ENCODE measurements around the gene DENND1B.

Gene DENND1B

DNA sequence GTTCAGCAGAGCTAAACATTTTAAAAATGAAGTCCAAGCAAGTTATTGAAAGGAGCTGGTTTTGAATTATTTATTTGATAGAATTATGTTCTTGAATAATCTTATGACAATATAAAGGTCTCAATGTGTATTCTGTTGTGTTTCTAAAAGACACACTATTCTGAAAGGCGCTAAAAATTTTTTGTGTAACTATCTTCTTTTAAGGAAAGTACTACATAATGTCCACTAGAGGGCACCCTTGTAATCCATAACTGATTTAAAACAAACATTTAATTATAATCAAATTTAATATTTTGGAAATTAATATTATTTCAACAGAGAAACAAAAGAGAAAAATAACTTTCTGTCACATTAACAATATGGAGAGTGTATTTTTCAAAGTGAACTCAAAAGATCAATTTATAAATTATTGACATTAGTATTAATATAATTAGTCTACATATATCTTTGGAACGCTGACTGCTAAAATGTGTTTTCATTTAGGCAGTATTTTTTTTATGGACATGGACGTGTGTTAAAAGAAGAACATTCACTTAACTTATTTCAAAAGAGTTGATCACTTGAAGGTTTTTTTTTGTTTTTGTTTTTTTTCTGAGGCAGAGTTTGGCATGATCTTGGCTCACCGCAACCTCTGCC is 248.4 kb downstream of the DENND1B start:
- no peak for DNase-seq
- Histone ChIP-seq H3K9me3 (no peaks in the 10 kb centered on the region), H3K36me3 (no peaks in the 10 kb centered on the region), H3K4me1 (peaks cover 0 to 7% (median 1%) of the 10 kb centered on the region in 4 donors), H3K27ac (no peak overlapping the region), H3K27me3 (no peaks in the 10 kb centered on the region), H3K4me3 (no peak overlapping the region)
- TF ChIP-seq CTCF (IDR thresholded peaks at IDR 0.05) = peak; percentile 38 to 68
- intact Hi-C loops (cut with DNase I; ENCODE audit: low total_unique reads) = loop anchor here (5.0 kb wide), 1 partner anchor 395 kb away; no protein-coding TSS in a partner anchor

DNA sequence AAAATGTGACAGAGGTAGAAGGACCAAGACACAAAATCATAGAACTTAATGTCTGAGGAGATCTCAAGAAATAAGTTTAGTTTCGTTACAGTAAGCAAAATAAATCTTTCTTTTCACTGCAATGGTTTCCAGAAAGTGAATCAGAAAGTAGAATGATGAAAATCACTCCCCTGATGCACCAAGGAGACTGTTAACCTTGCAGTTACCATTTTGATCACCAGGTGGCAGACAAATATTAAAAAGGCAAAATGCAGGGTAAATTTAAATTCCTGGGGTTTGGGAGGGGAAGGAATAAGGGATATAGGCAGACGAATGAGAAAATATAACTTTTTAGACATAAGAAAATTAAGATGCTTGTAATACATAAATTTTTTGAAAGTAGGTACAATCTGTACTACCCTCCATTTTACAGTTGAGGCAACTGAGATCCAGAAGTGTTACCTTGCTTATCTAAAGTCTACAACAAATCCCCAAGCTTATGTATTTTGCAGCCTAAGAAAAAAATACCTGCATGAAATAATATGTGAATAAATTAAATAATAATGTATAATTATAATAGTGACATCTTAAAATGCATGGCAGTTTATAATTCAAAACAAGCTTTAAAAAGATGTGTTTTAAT is 254.1 kb downstream of the DENND1B start:
- TF ChIP-seq CTCF (IDR thresholded peaks at IDR 0.05) = peak; percentile 34 to 35
- no peak for DNase-seq
- Histone ChIP-seq H3K36me3 (no peaks in the 10 kb centered on the region), H3K4me1 (peaks cover 0 to 7% (median 2%) of the 10 kb centered on the region in 4 donors), H3K27me3 (no peaks in the 10 kb centered on the region), H3K4me3 (no peak overlapping the region), H3K27ac (no peak overlapping the region), H3K9me3 (no peaks in the 10 kb centered on the region)
- intact Hi-C loops (cut with DNase I; ENCODE audit: low total_unique reads) = no loop called here

- intact Hi-C loops (cut with DNase I; ENCODE audit: low total_unique reads) = no loop called here
These were observed 255.4 kb downstream of the DENND1B start for GRCh38 chr1:197519741-197520334.

GRCh38 chr1:197515421-197515820 is 259.9 kb downstream of the DENND1B start:
- H3K9me3 ChIP-seq = no peaks in the 10 kb centered on the region
- TF ChIP-seq CTCF (IDR thresholded peaks at IDR 0.05) = no peak
- intact Hi-C loops (cut with DNase I; ENCODE audit: low total_unique reads) = no loop called here

More at GRCh38 chr1:197519741-197520334, 255.4 kb downstream of the DENND1B start:
- Histone ChIP-seq H3K27ac (no peak overlapping the region), H3K36me3 (no peaks in the 10 kb centered on the region), H3K4me3 (no peak overlapping the region), H3K4me1 (peaks cover 0 to 7% (median 2%) of the 10 kb centered on the region in 4 donors), H3K9me3 (no peaks in the 10 kb centered on the region), H3K27me3 (no peaks in the 10 kb centered on the region)
- peak; percentile 13 to 14 for TF ChIP-seq CTCF (IDR thresholded peaks at IDR 0.05)
- DNase-seq = no peak

GRCh38 chr1:197510691-197511378 is 264.4 kb downstream of the DENND1B start:
- Histone ChIP-seq H3K4me1 (no peaks in the 10 kb centered on the region), H3K27me3 (no peaks in the 10 kb centered on the region), H3K9me3 (no peaks in the 10 kb centered on the region), H3K4me3 (no peak overlapping the region), H3K27ac (no peak overlapping the region), H3K36me3 (peaks cover 10 to 17% (median 17%) of the 10 kb centered on the region in 3 donors)
- DNase-seq = no peak
- TF ChIP-seq CTCF (IDR thresholded peaks at IDR 0.05) = no peak
- intact Hi-C loops (cut with DNase I; ENCODE audit: low total_unique reads) = no loop called here

More at GRCh38 chr1:197515421-197515820, 259.9 kb downstream of the DENND1B start:
- peaks cover 10 to 15% (median 11%) of the 10 kb centered on the region in 3 donors for H3K36me3 ChIP-seq
- H3K27me3 ChIP-seq = no peaks in the 10 kb centered on the region
- no peak overlapping the region for H3K4me3 ChIP-seq
- no peak for DNase-seq
- H3K4me1 ChIP-seq = no peaks in the 10 kb centered on the region
- no peak overlapping the region for H3K27ac ChIP-seq

All from tibial artery (tissue), 4 donors.